Stimulated activated effector memory CD8-positive, alpha-beta T cell treated with anti-CD3 and anti-CD28 coated beads, Interleukin-12 subunit alpha, Interleukin-12 subunit beta, amount 100 ng/mL, for 72 hours (primary cell): ENCODE measurements around the gene DPEP2NB.

Experiments
- ATAC-seq: fragments of 150-1000 bp; cut with Tn5 transposase; 2 replicates; pipeline ENCODE4 v1.10.0; 2021
- DNase-seq, 2 donors: peaks; one replicate each; pipeline ENCODE4 v3.0.0; 2021 to 2022; ENCODE audit warnings: low spot score in 2 of 2
- H3K27ac Mint-ChIP-seq: one replicate; pipeline ENCODE4 v1.8.0; 2022; ENCODE audit warnings: mild to moderate bottlenecking, mixed read lengths
- H3K36me3 Mint-ChIP-seq: one replicate; pipeline ENCODE4 v1.8.0; 2022; ENCODE audit warnings: mild to moderate bottlenecking, mixed read lengths
- H3K4me1 Mint-ChIP-seq: one replicate; pipeline ENCODE4 v1.8.0; 2022; ENCODE audit warnings: mixed read lengths
- H3K4me3 Mint-ChIP-seq: one replicate; pipeline ENCODE4 v1.8.0; 2022; ENCODE audit warnings: mild to moderate bottlenecking, mixed read lengths
- H3K9me3 Mint-ChIP-seq: one replicate; pipeline ENCODE4 v1.8.0; 2022; ENCODE audit warnings: mixed read lengths

Gene DPEP2NB

DNA sequence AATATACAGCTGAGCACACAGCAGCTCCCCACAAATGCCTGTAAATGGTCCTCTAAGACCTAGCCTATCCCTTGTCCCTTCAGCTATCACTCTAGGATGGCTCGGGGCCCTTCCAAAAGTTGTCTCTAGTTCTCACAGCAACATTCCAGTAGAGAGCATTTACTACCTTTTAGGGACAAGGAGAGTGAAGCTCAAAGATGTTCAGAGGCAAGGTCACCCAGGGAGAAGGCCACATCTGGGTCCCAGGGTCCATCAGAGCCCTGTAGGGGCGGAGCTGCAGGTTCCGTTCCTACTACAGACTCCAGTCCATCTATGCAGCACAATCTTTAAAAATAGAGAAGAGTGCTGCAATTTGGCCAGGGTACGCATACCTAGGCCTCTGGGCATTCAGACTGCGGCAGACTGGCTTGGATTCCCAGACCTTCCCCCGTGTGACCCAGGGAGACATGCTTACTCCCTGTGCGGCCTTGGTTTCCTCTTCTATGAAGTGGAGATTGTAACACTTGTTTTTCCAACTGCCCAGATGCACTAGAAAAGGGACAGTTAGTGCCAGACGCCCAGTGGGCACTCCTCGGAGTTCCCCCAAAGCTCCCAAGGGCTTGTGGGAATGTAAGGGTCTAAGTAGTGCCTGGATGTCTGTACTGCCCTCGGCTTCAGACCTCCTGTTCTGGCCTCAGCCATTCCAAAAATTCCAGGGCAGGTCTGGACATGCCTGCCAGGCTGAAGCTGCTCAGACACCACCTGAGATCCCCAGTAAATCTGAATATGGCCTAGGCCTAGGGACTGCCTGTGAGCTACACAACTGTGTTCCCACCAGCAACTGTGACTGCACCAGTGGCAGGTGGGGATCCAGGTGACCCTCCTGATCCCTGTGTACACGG, 49.8 kb downstream of the DPEP2NB start:
- H3K4me3 Mint-ChIP-seq = peak overlapping the region; percentile 92
- H3K27ac Mint-ChIP-seq = no peak overlapping the region
- peaks cover 33% of the 10 kb centered on the region for H3K4me1 Mint-ChIP-seq
- no peaks in the 10 kb centered on the region for H3K9me3 Mint-ChIP-seq
- ATAC-seq = no peak
- H3K36me3 Mint-ChIP-seq = peaks cover 24% of the 10 kb centered on the region
- DNase-seq = no peak

- Mint-ChIP-seq H3K4me3 (no peak overlapping the region), H3K36me3 (peaks cover 31% of the 10 kb centered on the region), H3K9me3 (no peaks in the 10 kb centered on the region), H3K4me1 (peaks cover 28% of the 10 kb centered on the region), H3K27ac (no peak overlapping the region)
- ATAC-seq (no peak), DNase-seq (no peak)
Measured at GRCh38 chr16:67964477-67965131, 51.1 kb downstream of the DPEP2NB start.

GRCh38 chr16:67963662-67964321, 51.9 kb downstream of the DPEP2NB start:
- H3K36me3 Mint-ChIP-seq = peaks cover 31% of the 10 kb centered on the region
- no peak for DNase-seq

More at GRCh38 chr16:67963662-67964321, 51.9 kb downstream of the DPEP2NB start:
- no peak for ATAC-seq
- peaks cover 21% of the 10 kb centered on the region for H3K4me1 Mint-ChIP-seq
- no peaks in the 10 kb centered on the region for H3K9me3 Mint-ChIP-seq
- H3K4me3 Mint-ChIP-seq = no peak overlapping the region
- H3K27ac Mint-ChIP-seq = no peak overlapping the region
